HepG2 (cell line): ENCODE data around the gene MTIF3. TPM values are rescaled to one million over a fixed set of nuclear protein-coding genes. Genes with fewer than 3 reads are reported as not detected.

Experiments
- ATAC-seq: fragments of 200-7000 bp; cut with Tn5 transposase; 3 replicates; pipeline ENCODE4 v1.9.1; 2020; ENCODE audit warnings: mild to moderate bottlenecking, moderate library complexity
- BruUV-seq: library from RNA; stranded (reverse); fragments of 400-500 nt; replicated peaks from 2 replicates; lab custom pipeline; 2021; lab: Mats Ljungman, UMichigan
- CTCF ChIA-PET: fragments of 300-600 bp; formaldehyde crosslinking; extraction: SDS; loops from one replicate; lab custom pipeline; 2021; ENCODE audit warnings: low total read pairs, inconsistent platforms, low intra/inter-chr PET ratio; lab: Yijun Ruan, JAX
- POLR2A ChIA-PET: fragments of 350-600 bp; sonication (Branson Sonifier 250); formaldehyde crosslinking; loops from one replicate; lab custom pipeline; 2020; ENCODE audit warnings: antibody characterized with exemption, inconsistent platforms; lab: Yijun Ruan, JAX
- DNase-seq: peaks from one replicate; pipeline ENCODE4 v3.0.0-alpha.2; 2015; ENCODE audit warnings: low spot score
- FAIRE-seq: peaks from 3 replicates; lab custom pipeline; 2011; peaks lifted over from hg19 to GRCh38; lab: Jason Lieb, UNC
- H2AFZ ChIP-seq: one replicate; pipeline ENCODE4 v1.6.1; 2011; ENCODE audit warnings: low read length, inconsistent platforms
- H3K27ac ChIP-seq: fragments of 300-600 bp; 3 replicates; pipeline ENCODE4 v1.8.0; 2011; ENCODE audit warnings: mixed run types, mild to moderate bottlenecking, mixed read lengths, low read length, inconsistent platforms; ENCODE audit not compliant: insufficient read depth; ENCODE audit errors: extremely low read length
- H3K27me3 ChIP-seq, 2 experiments: fragments of 200-600 bp in 1 of 2; 2 replicates in 1 of 2; 3 replicates in 1 of 2; pipeline versions ENCODE4 v1.6.0 to v1.8.0; 2011; ENCODE audit warnings: low read length in 2 of 2, mild to moderate bottlenecking in 2 of 2, moderate library complexity in 2 of 2, inconsistent platforms in 1 of 2; ENCODE audit not compliant: insufficient read depth in 2 of 2, control insufficient read depth in 1 of 2
- H3K36me3 ChIP-seq, 2 experiments: fragments of 200-600 bp in 1 of 2; replicated peaks in 1 of 2; 2 replicates in 1 of 2; 3 replicates in 1 of 2; pipeline versions ENCODE4 v1.5.1 to v1.8.0; 2011; ENCODE audit warnings: low read length in 2 of 2, inconsistent platforms in 1 of 2; ENCODE audit not compliant: insufficient read depth in 2 of 2, control insufficient read depth in 1 of 2
- H3K4me1 ChIP-seq: 2 replicates; pipeline ENCODE4 v1.5.1; 2012; ENCODE audit warnings: low read length, inconsistent platforms; ENCODE audit not compliant: insufficient read depth
- H3K4me2 ChIP-seq: 2 replicates; pipeline ENCODE4 v1.6.0; 2011; ENCODE audit warnings: low read depth, low read length, inconsistent platforms
- H3K4me3 ChIP-seq, 3 experiments: fragments of 200-600 bp in 1 of 3; sonication (generic), shearing (Covaris generic) in 1 of 3; replicated peaks in 1 of 3; 2 replicates each; pipeline ENCODE4 v1.5.1; 2011 to 2016; ENCODE audit warnings: low read length in 3 of 3, inconsistent platforms in 2 of 3, low read depth in 2 of 3, mild to moderate bottlenecking in 2 of 3, control low read depth in 1 of 3, mixed read lengths in 1 of 3; ENCODE audit not compliant: insufficient read depth in 1 of 3
- H3K79me2 ChIP-seq: one replicate; pipeline ENCODE4 v1.6.1; 2011; ENCODE audit warnings: low read length, inconsistent platforms; ENCODE audit not compliant: insufficient read depth
- H3K9ac ChIP-seq: 2 replicates; pipeline ENCODE4 v1.6.0; 2011; ENCODE audit warnings: mild to moderate bottlenecking, low read depth, low read length, inconsistent platforms; ENCODE audit not compliant: insufficient read depth
- H3K9me3 ChIP-seq: 2 replicates; pipeline ENCODE4 v1.5.1; 2012; ENCODE audit warnings: mild to moderate bottlenecking, low read length
- H4K20me1 ChIP-seq: 2 replicates; pipeline ENCODE4 v1.6.0; 2011; ENCODE audit warnings: inconsistent platforms, mild to moderate bottlenecking, low read length, moderate library complexity; ENCODE audit not compliant: insufficient read depth
- CHD2 ChIP-seq: IDR thresholded peaks from 2 replicates; pipeline ENCODE4 v1.6.1; 2011; ENCODE audit warnings: low read depth, low read length, improper control_type of control experiment
- CSRNP1 ChIP-seq: sonication (generic); formaldehyde crosslinking; IDR thresholded peaks from 2 replicates; pipeline ENCODE4 v1.8.1; 2023; ENCODE audit warnings: mild to moderate bottlenecking, missing genetic modification reagents
- E2F2 ChIP-seq: sonication (generic); formaldehyde crosslinking; IDR thresholded peaks from 2 replicates; pipeline ENCODE4 v1.4.0; 2020; ENCODE audit warnings: missing genetic modification reagents, borderline replicate concordance
- ELF4 ChIP-seq: sonication (generic); formaldehyde crosslinking; IDR thresholded peaks from 2 replicates; pipeline ENCODE4 v1.5.0; 2020; ENCODE audit warnings: missing genetic modification reagents, mild to moderate bottlenecking, moderate library complexity, borderline replicate concordance
- HDAC2 ChIP-seq: sonication (generic); formaldehyde crosslinking; IDR thresholded peaks from 2 replicates; pipeline ENCODE4 v1.4.0; 2020; ENCODE audit warnings: missing genetic modification reagents
- ISX ChIP-seq: sonication (generic); formaldehyde crosslinking; conservative IDR thresholded peaks from 2 replicates; pipeline ENCODE4 v1.5.0; 2020; ENCODE audit warnings: missing genetic modification reagents
- KDM3A ChIP-seq: IDR thresholded peaks from 2 replicates; pipeline ENCODE4 v1.6.1; 2018; ENCODE audit warnings: low read depth, missing compliant biosample characterization
- NCOA5 ChIP-seq: sonication (generic); formaldehyde crosslinking; IDR thresholded peaks from 2 replicates; pipeline ENCODE4 v1.4.0; 2020; ENCODE audit warnings: missing genetic modification reagents
- PBX3 ChIP-seq: sonication (generic); formaldehyde crosslinking; IDR thresholded peaks from 2 replicates; pipeline ENCODE4 v1.8.1; 2023; ENCODE audit warnings: missing genetic modification reagents, inconsistent platforms, borderline replicate concordance
- RARG ChIP-seq: sonication (generic); formaldehyde crosslinking; IDR thresholded peaks from 2 replicates; pipeline ENCODE4 v1.4.0; 2020; ENCODE audit warnings: low read depth, mild to moderate bottlenecking, missing genetic modification reagents
- REL ChIP-seq: sonication (generic); formaldehyde crosslinking; conservative IDR thresholded peaks from 2 replicates; pipeline ENCODE4 v1.8.0; 2022; ENCODE audit warnings: mild to moderate bottlenecking, missing genetic modification reagents, moderate library complexity
- REXO4 ChIP-seq: sonication (generic); formaldehyde crosslinking; IDR thresholded peaks from 2 replicates; pipeline ENCODE4 v1.8.0; 2022; ENCODE audit warnings: missing genetic modification reagents, mild to moderate bottlenecking, borderline replicate concordance
- SKI ChIP-seq: fragments of 450-650 bp; IDR thresholded peaks from one replicate; pipeline ENCODE4 v1.6.1; 2018; ENCODE audit warnings: mild to moderate bottlenecking; ENCODE audit not compliant: partially characterized antibody
- ZBTB3 ChIP-seq: sonication (generic); formaldehyde crosslinking; IDR thresholded peaks from 2 replicates; pipeline ENCODE4 v1.4.0; 2020; ENCODE audit warnings: low read depth, mild to moderate bottlenecking, moderate library complexity, missing genetic modification reagents, borderline replicate concordance
- ZBTB8A ChIP-seq: sonication (generic); formaldehyde crosslinking; IDR thresholded peaks from 2 replicates; pipeline ENCODE4 v1.4.0; 2020; ENCODE audit warnings: mild to moderate bottlenecking, low read depth, missing genetic modification reagents, borderline replicate concordance
- ZNF225 ChIP-seq: sonication (generic); formaldehyde crosslinking; IDR thresholded peaks from 2 replicates; pipeline ENCODE4 v1.4.0; 2020; ENCODE audit warnings: mild to moderate bottlenecking, missing genetic modification reagents
- ZNF432 ChIP-seq: sonication (generic); formaldehyde crosslinking; IDR thresholded peaks from 2 replicates; pipeline ENCODE4 v1.5.0; 2020; ENCODE audit warnings: missing genetic modification reagents, mild to moderate bottlenecking, borderline replicate concordance
- ZNF670 ChIP-seq: sonication (generic); formaldehyde crosslinking; IDR thresholded peaks from 2 replicates; pipeline ENCODE4 v1.8.0; 2022; ENCODE audit warnings: mild to moderate bottlenecking, missing genetic modification reagents, borderline replicate concordance
- ZNF773 ChIP-seq: sonication (generic); formaldehyde crosslinking; IDR thresholded peaks from 2 replicates; pipeline ENCODE4 v1.4.0; 2020; ENCODE audit warnings: missing genetic modification reagents, borderline replicate concordance
- WGBS: methylation state at CpG from one replicate; pipeline ENCODE4 v1.1.6; 2017; ENCODE audit warnings: low lambda C conversion rate; 5-methylcytosine and 5-hydroxymethylcytosine counted together
- in situ Hi-C: cut with HindIII; loops from 2 replicates; pipeline ENCODE4 v1.10.0; 2017; ENCODE audit warnings: low pct_unique_long_range_greater_than_20kb; ENCODE audit not compliant: extremely low pct_ligation_motif_present
- intact Hi-C: fragments of 100-400 bp; cut with micrococcal nuclease; formaldehyde crosslinking; loops from one replicate; pipeline ENCODE4 v1.10.0; 2022; ENCODE audit not compliant: unreplicated experiment
- polyA plus RNA-seq, 8 experiments: library from polyadenylated mRNA; depleted of rRNA in 3 of 8; stranded (reverse) in 7 of 8; unstranded in 1 of 8; fragments of >200 nt; fragmentation: Illumina TruSeq in 4 of 8; extraction: Trizol in 4 of 8; gene quantifications; 2 replicates each; pipeline versions ENCODE4 v1.2.1 to v1.2.3, GENCODE V29; 2011 to 2016; ENCODE audit warnings: low read depth in 4 of 8, missing spikeins in 1 of 8, mixed read lengths in 1 of 8; ENCODE audit not compliant: insufficient read depth in 1 of 8
- total RNA-seq, 5 experiments: library from RNA; depleted of rRNA; stranded (reverse); fragments of >200 nt; fragmentation: Illumina TruSeq; extraction: Trizol; gene quantifications; 2 replicates each; pipeline ENCODE4 v1.2.3, GENCODE V29; 2016; ENCODE audit warnings: low read depth in 1 of 5

The MTIF3 gene
- total and polyA plus RNA-seq, 2 of the 13 experiments (the other 11 are each of a cell fraction or from before 2014, with no cell fraction given), result 33.7 to 40.6 TPM

GRCh38 chr13:27482983-27483382 lies 32.6 kb upstream of the MTIF3 start:
- Histone ChIP-seq H2AFZ (no peak overlapping the region), H3K79me2 (no peaks in the 10 kb centered on the region), H3K9me3 (peaks cover 7% of the 10 kb centered on the region; the same call in 1 of the 2 replicates), H3K36me3 (no peaks in the 10 kb centered on the region), H3K9ac (no peak overlapping the region), H4K20me1 (no peaks in the 10 kb centered on the region), H3K4me2 (no peak overlapping the region; the same call in 1 of the 2 replicates), H3K4me1 (peaks cover 2% of the 10 kb centered on the region), H3K4me3 (no peak overlapping the region), H3K27me3 (no peaks in the 10 kb centered on the region), H3K27ac (no peak overlapping the region)
- in situ Hi-C loops, result loop anchor here (25.0 kb wide), 1 partner anchor 504 kb away; the partner anchor contains the start of gene URAD
- TF ChIP-seq E2F2 (CRISPR knock-in tag), result no peak
- no peak for TF ChIP-seq ELF4 (CRISPR knock-in tag)
- no peak for TF ChIP-seq KDM3A (CRISPR knock-in tag)
- TF ChIP-seq REXO4 (CRISPR knock-in tag), result no peak
- no peak for TF ChIP-seq ZNF225 (CRISPR knock-in tag)
- no peak for TF ChIP-seq RARG (CRISPR knock-in tag)
- TF ChIP-seq PBX3, result no peak
- TF ChIP-seq ISX (CRISPR knock-in tag), result no peak
- TF ChIP-seq CSRNP1 (CRISPR knock-in tag), result no peak
- no peak for TF ChIP-seq HDAC2 (CRISPR knock-in tag)
- no peak for TF ChIP-seq ZNF670
- TF ChIP-seq ZNF773 (CRISPR knock-in tag), result no peak
- TF ChIP-seq SKI, result no peak
- TF ChIP-seq ZBTB3 (CRISPR knock-in tag), result no peak
- no peak for TF ChIP-seq REL (CRISPR knock-in tag)
- no peak for TF ChIP-seq NCOA5
- TF ChIP-seq ZBTB8A (CRISPR knock-in tag), result no peak
- no peak for TF ChIP-seq CHD2
- no peak for TF ChIP-seq ZNF432 (CRISPR knock-in tag)
- WGBS, result 49% methylated on average over 7 of the region's 7 CpGs
- no peak for DNase-seq
- ChIA-PET CTCF (interaction anchor here (3.0 kb wide), 1 partner anchor 344 kb away, joined by 13 read pairs; no protein-coding TSS in a partner anchor), POLR2A (no interaction called here)
- FAIRE-seq, result no peak
- no TSS peak for BruUV-seq
- ATAC-seq, result no peak
- intact Hi-C loops, result loop anchor here (5.0 kb wide), 1 partner anchor 344 kb away; no protein-coding TSS in a partner anchor
